Ovary (tissue), 3 donors: Measurements from ENCODE around the gene MAD1L1.

Experiments used
- POLR2A ChIP-seq: fragments of 450-650 bp; IDR thresholded peaks from one replicate; pipeline ENCODE4 v1.6.1; 2017; ENCODE audit warnings: antibody characterized with exemption, mild to moderate bottlenecking, moderate library complexity
- TF ChIP-seq, protein P1 (sequence below), 3 donors: fragments of 450-650 bp in 2 of 3; fragments of 200-600 bp in 1 of 3; IDR thresholded peaks; one replicate each; pipeline versions ENCODE4 v1.5.1 to v1.8.0; 2016 to 2022; ENCODE audit warnings: antibody characterized with exemption in 3 of 3, mild to moderate bottlenecking in 1 of 3
- donor health status: DM: no; HTN: no; CAD: no.

GRCh38 chr7:2009541-2010001, 223.2 kb downstream of the MAD1L1 start:
- TF ChIP-seq POLR2A, result no peak
- TF ChIP-seq, protein P1, sequence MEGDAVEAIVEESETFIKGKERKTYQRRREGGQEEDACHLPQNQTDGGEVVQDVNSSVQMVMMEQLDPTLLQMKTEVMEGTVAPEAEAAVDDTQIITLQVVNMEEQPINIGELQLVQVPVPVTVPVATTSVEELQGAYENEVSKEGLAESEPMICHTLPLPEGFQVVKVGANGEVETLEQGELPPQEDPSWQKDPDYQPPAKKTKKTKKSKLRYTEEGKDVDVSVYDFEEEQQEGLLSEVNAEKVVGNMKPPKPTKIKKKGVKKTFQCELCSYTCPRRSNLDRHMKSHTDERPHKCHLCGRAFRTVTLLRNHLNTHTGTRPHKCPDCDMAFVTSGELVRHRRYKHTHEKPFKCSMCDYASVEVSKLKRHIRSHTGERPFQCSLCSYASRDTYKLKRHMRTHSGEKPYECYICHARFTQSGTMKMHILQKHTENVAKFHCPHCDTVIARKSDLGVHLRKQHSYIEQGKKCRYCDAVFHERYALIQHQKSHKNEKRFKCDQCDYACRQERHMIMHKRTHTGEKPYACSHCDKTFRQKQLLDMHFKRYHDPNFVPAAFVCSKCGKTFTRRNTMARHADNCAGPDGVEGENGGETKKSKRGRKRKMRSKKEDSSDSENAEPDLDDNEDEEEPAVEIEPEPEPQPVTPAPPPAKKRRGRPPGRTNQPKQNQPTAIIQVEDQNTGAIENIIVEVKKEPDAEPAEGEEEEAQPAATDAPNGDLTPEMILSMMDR (IDR thresholded peaks at IDR 0.05), result no peak
